Endodermal cell (in vitro differentiated cells): ENCODE measurements around the gene CRY1. TPM values are rescaled to one million over a fixed set of nuclear protein-coding genes. Genes with fewer than 3 reads are reported as not detected.

ENCODE experiments used
- DNase-seq: peaks from one replicate; pipeline ENCODE4 v3.0.0-alpha.2; 2017
- H3K27ac ChIP-seq: 2 replicates; pipeline ENCODE4 v1.5.1; 2013; ENCODE audit warnings: mild to moderate bottlenecking, low read depth, low read length, moderate library complexity
- H3K27me3 ChIP-seq: 2 replicates; pipeline ENCODE4 v1.6.1; 2013; ENCODE audit warnings: mild to moderate bottlenecking, low read length, moderate library complexity; ENCODE audit not compliant: insufficient read depth, control insufficient read depth, poor library complexity, severe bottlenecking
- H3K36me3 ChIP-seq: 2 replicates; pipeline ENCODE4 v1.7.0; 2013; ENCODE audit warnings: mild to moderate bottlenecking, low read length, moderate library complexity; ENCODE audit not compliant: control insufficient read depth, insufficient read depth
- H3K4me1 ChIP-seq: one replicate; pipeline ENCODE4 v1.7.0; 2013; ENCODE audit warnings: low read length; ENCODE audit not compliant: control insufficient read depth, insufficient read depth
- H3K4me3 ChIP-seq: 2 replicates; pipeline ENCODE4 v1.5.1; 2013; ENCODE audit warnings: mild to moderate bottlenecking, low read length, moderate library complexity
- H3K9ac ChIP-seq: 2 replicates; pipeline ENCODE4 v1.6.1; 2013; ENCODE audit warnings: mild to moderate bottlenecking, low read length, moderate library complexity; ENCODE audit not compliant: poor library complexity, severe bottlenecking; ENCODE audit errors: extremely low read depth
- H3K9me3 ChIP-seq: 2 replicates; pipeline ENCODE4 v1.6.1; 2013; ENCODE audit warnings: mild to moderate bottlenecking, low read length, moderate library complexity; ENCODE audit not compliant: control insufficient read depth
- H3K27ac Mint-ChIP-seq: 2 replicates; pipeline ENCODE4 v1.8.0; 2020; ENCODE audit warnings: mixed read lengths
- H3K27me3 Mint-ChIP-seq: 2 replicates; pipeline ENCODE4 v1.8.0; 2021; ENCODE audit warnings: mild to moderate bottlenecking, mixed read lengths; ENCODE audit not compliant: insufficient read depth
- H3K36me3 Mint-ChIP-seq: 2 replicates; pipeline ENCODE4 v1.8.0; 2020; ENCODE audit warnings: low read depth, mixed read lengths
- H3K4me1 Mint-ChIP-seq: 2 replicates; pipeline ENCODE4 v1.8.0; 2020; ENCODE audit warnings: mixed read lengths
- H3K4me3 Mint-ChIP-seq: 2 replicates; pipeline ENCODE4 v1.8.0; 2020; ENCODE audit warnings: mild to moderate bottlenecking, moderate library complexity, mixed read lengths
- H3K9me3 Mint-ChIP-seq: 2 replicates; pipeline ENCODE4 v1.8.0; 2020; ENCODE audit warnings: mild to moderate bottlenecking, mixed read lengths
- WGBS, 2 experiments: methylation state at CpG; one replicate each; pipeline versions ENCODE4 v1.1.5 to v1.1.7; 2013; ENCODE audit warnings: missing lambda C conversion rate in 2 of 2, mixed read lengths in 1 of 2; ENCODE audit not compliant: insufficient coverage in 1 of 2, insufficient read length in 1 of 2; 5-methylcytosine and 5-hydroxymethylcytosine counted together
- total RNA-seq, 2 donors: library from RNA; stranded (reverse); fragmentation: NEBNext Ultra II Directional in 1 of 2; extraction: Animal tissue kit (Norgen Biotek cat#: 25700) in 1 of 2; gene quantifications; 2 replicates in 1 of 2; 3 replicates in 1 of 2; pipeline ENCODE4 v1.2.1, GENCODE V29; 2021
- TF ChIP-seq, protein P1 (sequence below): fragments of 200-600 bp; sonication (generic); conservative IDR thresholded peaks from 2 replicates; pipeline ENCODE4 v1.5.0; 2021; ENCODE audit warnings: antibody characterized with exemption, mild to moderate bottlenecking

Gene CRY1
- total RNA-seq, 2 donors from 2014 or later: 29.9 to 33.4 TPM

DNA sequence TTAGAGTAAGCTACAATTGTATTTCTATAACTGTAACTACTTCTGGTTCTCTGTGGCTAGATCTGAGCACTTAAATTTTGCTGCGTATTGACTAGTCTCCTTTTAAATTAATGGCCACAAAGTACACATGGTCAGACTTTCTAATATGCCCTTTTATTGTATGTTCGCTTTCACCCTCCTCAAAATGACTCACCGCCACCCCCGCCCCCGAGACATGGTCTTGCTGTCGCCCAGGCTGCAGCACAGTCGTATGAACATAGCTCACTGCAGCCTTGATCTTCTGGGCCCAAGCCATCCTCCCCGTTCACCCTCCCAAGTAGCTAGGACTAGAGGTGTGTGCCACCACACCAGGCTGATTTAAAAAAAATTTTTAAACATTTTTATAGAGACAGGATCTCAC lies 118.3 kb downstream of the CRY1 start:
- no peak overlapping the region for H3K27ac ChIP-seq
- H3K4me3 Mint-ChIP-seq: no peak overlapping the region

DNA sequence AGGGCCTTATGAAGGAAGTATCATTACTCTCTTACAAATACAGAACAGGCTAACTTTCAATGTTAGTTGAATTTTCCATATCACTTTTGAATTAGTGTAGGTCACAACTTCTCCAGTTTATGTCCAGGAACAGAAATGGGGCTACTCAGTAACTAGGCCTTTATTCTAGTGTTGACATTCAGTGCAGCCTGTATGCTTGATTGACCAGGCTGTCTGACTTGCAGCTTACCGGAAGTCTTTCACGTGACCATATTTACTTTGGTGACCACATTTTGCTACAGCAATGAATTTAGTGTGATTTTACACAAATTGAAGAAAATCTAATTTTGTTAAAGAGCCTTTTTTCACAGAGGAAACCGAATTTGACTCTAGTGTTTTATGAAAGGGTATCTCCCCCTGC lies 118.8 kb downstream of the CRY1 start:
- no peak overlapping the region for H3K27ac Mint-ChIP-seq

More for the DNA sequence above, 118.3 kb downstream of the CRY1 start:
- Mint-ChIP-seq H3K36me3 (peaks cover 10% of the 10 kb centered on the region), H3K27me3 (no peaks in the 10 kb centered on the region), H3K9me3 (no peaks in the 10 kb centered on the region), H3K27ac (peak overlapping the region; percentile 15), H3K4me1 (no peaks in the 10 kb centered on the region)
- 96 to 100% methylated on average over 1 to 8 of the region's 8 CpGs for WGBS, 2 experiments
- H3K27me3 ChIP-seq: no peaks in the 10 kb centered on the region
- TF ChIP-seq, protein P1, sequence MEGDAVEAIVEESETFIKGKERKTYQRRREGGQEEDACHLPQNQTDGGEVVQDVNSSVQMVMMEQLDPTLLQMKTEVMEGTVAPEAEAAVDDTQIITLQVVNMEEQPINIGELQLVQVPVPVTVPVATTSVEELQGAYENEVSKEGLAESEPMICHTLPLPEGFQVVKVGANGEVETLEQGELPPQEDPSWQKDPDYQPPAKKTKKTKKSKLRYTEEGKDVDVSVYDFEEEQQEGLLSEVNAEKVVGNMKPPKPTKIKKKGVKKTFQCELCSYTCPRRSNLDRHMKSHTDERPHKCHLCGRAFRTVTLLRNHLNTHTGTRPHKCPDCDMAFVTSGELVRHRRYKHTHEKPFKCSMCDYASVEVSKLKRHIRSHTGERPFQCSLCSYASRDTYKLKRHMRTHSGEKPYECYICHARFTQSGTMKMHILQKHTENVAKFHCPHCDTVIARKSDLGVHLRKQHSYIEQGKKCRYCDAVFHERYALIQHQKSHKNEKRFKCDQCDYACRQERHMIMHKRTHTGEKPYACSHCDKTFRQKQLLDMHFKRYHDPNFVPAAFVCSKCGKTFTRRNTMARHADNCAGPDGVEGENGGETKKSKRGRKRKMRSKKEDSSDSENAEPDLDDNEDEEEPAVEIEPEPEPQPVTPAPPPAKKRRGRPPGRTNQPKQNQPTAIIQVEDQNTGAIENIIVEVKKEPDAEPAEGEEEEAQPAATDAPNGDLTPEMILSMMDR: no peak
- no peak overlapping the region for H3K9ac ChIP-seq
- no peak for DNase-seq
- no peaks in the 10 kb centered on the region for H3K4me1 ChIP-seq
- H3K9me3 ChIP-seq: no peaks in the 10 kb centered on the region
- peaks cover 37% of the 10 kb centered on the region for H3K36me3 ChIP-seq
- H3K4me3 ChIP-seq: no peak overlapping the region

DNA sequence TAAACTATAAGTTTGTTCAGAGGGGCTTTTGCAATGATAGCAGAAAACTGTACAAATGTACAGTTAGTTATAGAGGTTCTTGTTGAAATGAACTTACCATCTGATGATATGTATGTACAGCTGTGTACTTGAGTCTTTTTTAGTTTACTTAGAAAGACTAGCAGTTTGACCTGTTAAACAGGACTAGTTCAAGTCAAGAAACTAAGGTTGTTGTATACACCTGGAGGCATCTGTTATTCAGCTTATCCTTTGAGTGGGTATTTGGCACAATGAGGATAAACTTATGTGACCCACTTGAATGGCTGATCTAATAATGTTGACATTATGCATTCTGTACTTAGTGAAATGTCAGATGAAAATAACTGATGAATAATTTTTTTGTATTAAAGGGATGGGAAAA lies 119.8 kb downstream of the CRY1 start:
- no peak overlapping the region for H3K4me3 Mint-ChIP-seq
- Histone ChIP-seq H3K9ac (no peak overlapping the region), H3K27me3 (no peaks in the 10 kb centered on the region), H3K27ac (no peak overlapping the region), H3K4me3 (no peak overlapping the region), H3K4me1 (no peaks in the 10 kb centered on the region), H3K36me3 (peaks cover 44% of the 10 kb centered on the region), H3K9me3 (no peaks in the 10 kb centered on the region)
- no peaks in the 10 kb centered on the region for H3K4me1 Mint-ChIP-seq
- TF ChIP-seq, protein P1: no peak
- no peaks in the 10 kb centered on the region for H3K27me3 Mint-ChIP-seq
- H3K36me3 Mint-ChIP-seq: peaks cover 18% of the 10 kb centered on the region
- no peak overlapping the region for H3K27ac Mint-ChIP-seq
- no peaks in the 10 kb centered on the region for H3K9me3 Mint-ChIP-seq
- no peak for DNase-seq

More for the DNA sequence above, 118.8 kb downstream of the CRY1 start:
- H3K9ac ChIP-seq: no peak overlapping the region
- DNase-seq: no peak
- no peaks in the 10 kb centered on the region for H3K27me3 ChIP-seq
- H3K4me3 Mint-ChIP-seq: no peak overlapping the region
- no peaks in the 10 kb centered on the region for H3K4me1 Mint-ChIP-seq
- peaks cover 14% of the 10 kb centered on the region for H3K36me3 Mint-ChIP-seq
- H3K36me3 ChIP-seq: peaks cover 37% of the 10 kb centered on the region
- 88 to 97% methylated on average over 3 of the region's 3 CpGs for WGBS, 2 experiments
- no peak overlapping the region for H3K27ac ChIP-seq
- H3K9me3 ChIP-seq: no peaks in the 10 kb centered on the region
- H3K4me1 ChIP-seq: no peaks in the 10 kb centered on the region
- H3K4me3 ChIP-seq: no peak overlapping the region
- no peaks in the 10 kb centered on the region for H3K9me3 Mint-ChIP-seq
- TF ChIP-seq, protein P1: no peak
- H3K27me3 Mint-ChIP-seq: no peaks in the 10 kb centered on the region
